Keratinocyte (primary cell): ENCODE results near the gene SPATA16. TPM values are rescaled to one million over a fixed set of nuclear protein-coding genes. Genes with fewer than 3 reads are reported as not detected.

Experiments
- DNase-seq: peaks from one replicate; pipeline ENCODE4 v3.0.0-alpha.2; 2011; ENCODE audit warnings: low read depth, missing footprints, low spot score
- FAIRE-seq: peaks from 2 replicates; lab custom pipeline; 2011; peaks lifted over from hg19 to GRCh38; lab: Jason Lieb, UNC
- H2AFZ ChIP-seq: 2 replicates; pipeline ENCODE4 v1.6.0; 2012; ENCODE audit warnings: low read length, control low read depth, inconsistent platforms; ENCODE audit not compliant: control insufficient read depth
- H3K27ac ChIP-seq: 2 replicates; pipeline ENCODE4 v1.5.1; 2011; ENCODE audit warnings: low read length; ENCODE audit not compliant: control insufficient read depth, insufficient read depth
- H3K27me3 ChIP-seq: 3 replicates; pipeline ENCODE4 v1.6.0; 2011; ENCODE audit warnings: low read length; ENCODE audit not compliant: control insufficient read depth, insufficient read depth; ENCODE audit errors: extremely low read depth
- H3K36me3 ChIP-seq, 2 experiments: 2 replicates in 1 of 2; 3 replicates in 1 of 2; pipeline ENCODE4 v1.5.1; 2011; ENCODE audit warnings: low read length in 2 of 2, mild to moderate bottlenecking in 1 of 2; ENCODE audit not compliant: control insufficient read depth in 2 of 2, insufficient read depth in 2 of 2; ENCODE audit errors: extremely low read depth in 1 of 2
- H3K4me1 ChIP-seq: 3 replicates; pipeline ENCODE4 v1.5.1; 2011; ENCODE audit warnings: low read length; ENCODE audit not compliant: control insufficient read depth, insufficient read depth; ENCODE audit errors: extremely low read depth
- H3K4me2 ChIP-seq: 3 replicates; pipeline ENCODE4 v1.6.0; 2011; ENCODE audit warnings: low read depth, low read length; ENCODE audit not compliant: control insufficient read depth, insufficient read depth; ENCODE audit errors: extremely low read depth
- H3K4me3 ChIP-seq, 3 experiments: fragments of 200-600 bp in 1 of 3; sonication (generic) in 1 of 3; 2 replicates in 2 of 3; 3 replicates in 1 of 3; pipeline ENCODE4 v1.5.1; 2011 to 2016; ENCODE audit warnings: low read length in 3 of 3, mild to moderate bottlenecking in 3 of 3, control low read depth in 2 of 3, inconsistent platforms in 1 of 3, low read depth in 1 of 3, mixed read lengths in 1 of 3, mixed run types in 1 of 3, moderate library complexity in 1 of 3; ENCODE audit not compliant: control insufficient read depth in 2 of 3, insufficient read depth in 2 of 3; ENCODE audit errors: extremely low read depth in 1 of 3
- H3K79me2 ChIP-seq: 2 replicates; pipeline ENCODE4 v1.6.0; 2012; ENCODE audit warnings: low read length; ENCODE audit not compliant: control insufficient read depth, insufficient read depth
- H3K9ac ChIP-seq: 3 replicates; pipeline ENCODE4 v1.6.0; 2011; ENCODE audit warnings: low read length; ENCODE audit not compliant: control insufficient read depth, insufficient read depth; ENCODE audit errors: extremely low read depth
- H3K9me1 ChIP-seq: 3 replicates; pipeline ENCODE4 v1.6.0; 2011; ENCODE audit warnings: low read length; ENCODE audit not compliant: control insufficient read depth, insufficient read depth; ENCODE audit errors: extremely low read depth
- H3K9me3 ChIP-seq: 2 replicates; pipeline ENCODE4 v1.5.1; 2012; ENCODE audit warnings: low read depth, low read length; ENCODE audit not compliant: control insufficient read depth
- H4K20me1 ChIP-seq: 3 replicates; pipeline ENCODE4 v1.6.0; 2011; ENCODE audit warnings: low read length; ENCODE audit not compliant: control insufficient read depth, insufficient read depth; ENCODE audit errors: extremely low read depth
- EZH2 ChIP-seq: IDR thresholded peaks from one replicate; pipeline ENCODE4 v1.6.1; 2012; ENCODE audit warnings: inconsistent platforms, mild to moderate bottlenecking, low read length, moderate library complexity
- dilution Hi-C: fragments of 300-500 bp; cut with MboI; formaldehyde crosslinking; loops from one replicate; pipeline ENCODE4 v1.7.0; 2020; ENCODE audit warnings: low sequenced_read_pairs; ENCODE audit not compliant: extremely low pct_ligation_motif_present
- polyA plus RNA-seq, 5 experiments: library from polyadenylated mRNA; depleted of rRNA in 3 of 5; stranded (reverse) in 3 of 5; stranded (forward) in 1 of 5; unstranded in 1 of 5; fragments of >200 nt; gene quantifications; 1 replicate in 1 of 5; 2 replicates in 3 of 5; 3 replicates in 1 of 5; pipeline versions ENCODE4 v1.2.1 to v1.2.3, GENCODE V29; 2011 to 2012; ENCODE audit warnings: missing spikeins in 2 of 5, low read depth in 1 of 5, low replicate concordance in 1 of 5
- TF ChIP-seq, protein P1 (sequence below), 3 experiments: IDR thresholded peaks in 1 of 3; conservative IDR thresholded peaks in 1 of 3; optimal IDR thresholded peaks in 1 of 3; 2 replicates in 2 of 3; 3 replicates in 1 of 3; pipeline versions ENCODE3 to v1.5.1; 2011; ENCODE audit warnings: low read length in 3 of 3, mild to moderate bottlenecking in 3 of 3, moderate library complexity in 2 of 3, control low read depth in 1 of 3, inconsistent platforms in 1 of 3; ENCODE audit not compliant: insufficient read depth in 2 of 3; ENCODE audit errors: extremely low read depth in 1 of 3

The SPATA16 gene
- polyA plus RNA-seq, 1 donor (not counting 4 experiments of a cell fraction or from before 2014, with no cell fraction given) = not detected

DNA sequence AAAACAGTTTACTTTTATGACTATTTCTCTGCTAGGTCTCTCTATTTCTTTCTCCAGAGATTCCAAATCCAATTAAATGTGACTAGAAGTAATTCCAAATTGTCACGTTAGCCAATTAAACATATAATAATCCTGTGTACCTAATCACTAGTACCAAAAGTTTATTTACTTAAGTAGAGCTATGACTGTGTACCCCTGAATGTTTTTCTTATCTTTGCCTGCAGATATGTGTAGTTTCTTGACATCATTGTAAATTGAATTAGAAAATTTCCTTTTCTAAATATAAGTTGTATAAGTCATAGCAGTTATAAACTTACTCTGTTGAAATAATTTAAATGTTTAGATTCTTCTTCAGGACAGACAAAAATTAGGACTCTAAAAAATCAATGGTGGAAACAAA, 163.3 kb downstream of the SPATA16 start:
- H3K79me2 ChIP-seq = no peaks in the 10 kb centered on the region
- DNase-seq = no peak
- H3K9ac ChIP-seq = no peak overlapping the region
- H3K4me1 ChIP-seq = no peaks in the 10 kb centered on the region
- no peak overlapping the region for H3K4me3 ChIP-seq
- no peaks in the 10 kb centered on the region for H4K20me1 ChIP-seq
- dilution Hi-C loops = no loop called here
- H3K36me3 ChIP-seq = no peaks in the 10 kb centered on the region
- no peak for FAIRE-seq
- no peaks in the 10 kb centered on the region for H3K27me3 ChIP-seq
- no peaks in the 10 kb centered on the region for H3K9me3 ChIP-seq
- H3K9me1 ChIP-seq = no peaks in the 10 kb centered on the region
- H2AFZ ChIP-seq = no peak overlapping the region
- no peak overlapping the region for H3K4me2 ChIP-seq
- TF ChIP-seq, protein P1, sequence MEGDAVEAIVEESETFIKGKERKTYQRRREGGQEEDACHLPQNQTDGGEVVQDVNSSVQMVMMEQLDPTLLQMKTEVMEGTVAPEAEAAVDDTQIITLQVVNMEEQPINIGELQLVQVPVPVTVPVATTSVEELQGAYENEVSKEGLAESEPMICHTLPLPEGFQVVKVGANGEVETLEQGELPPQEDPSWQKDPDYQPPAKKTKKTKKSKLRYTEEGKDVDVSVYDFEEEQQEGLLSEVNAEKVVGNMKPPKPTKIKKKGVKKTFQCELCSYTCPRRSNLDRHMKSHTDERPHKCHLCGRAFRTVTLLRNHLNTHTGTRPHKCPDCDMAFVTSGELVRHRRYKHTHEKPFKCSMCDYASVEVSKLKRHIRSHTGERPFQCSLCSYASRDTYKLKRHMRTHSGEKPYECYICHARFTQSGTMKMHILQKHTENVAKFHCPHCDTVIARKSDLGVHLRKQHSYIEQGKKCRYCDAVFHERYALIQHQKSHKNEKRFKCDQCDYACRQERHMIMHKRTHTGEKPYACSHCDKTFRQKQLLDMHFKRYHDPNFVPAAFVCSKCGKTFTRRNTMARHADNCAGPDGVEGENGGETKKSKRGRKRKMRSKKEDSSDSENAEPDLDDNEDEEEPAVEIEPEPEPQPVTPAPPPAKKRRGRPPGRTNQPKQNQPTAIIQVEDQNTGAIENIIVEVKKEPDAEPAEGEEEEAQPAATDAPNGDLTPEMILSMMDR (optimal IDR thresholded peaks at IDR 0.05 in 1 of 3, IDR thresholded peaks at IDR 0.05 in 1 of 3, conservative IDR thresholded peaks at IDR 0.05 in 1 of 3; ENCODE audit: extremely low read depth in 1 of 3, insufficient read depth in 2 of 3, low read length in 3 of 3) = no peak
- no peak for TF ChIP-seq EZH2
- no peak overlapping the region for H3K27ac ChIP-seq

DNA sequence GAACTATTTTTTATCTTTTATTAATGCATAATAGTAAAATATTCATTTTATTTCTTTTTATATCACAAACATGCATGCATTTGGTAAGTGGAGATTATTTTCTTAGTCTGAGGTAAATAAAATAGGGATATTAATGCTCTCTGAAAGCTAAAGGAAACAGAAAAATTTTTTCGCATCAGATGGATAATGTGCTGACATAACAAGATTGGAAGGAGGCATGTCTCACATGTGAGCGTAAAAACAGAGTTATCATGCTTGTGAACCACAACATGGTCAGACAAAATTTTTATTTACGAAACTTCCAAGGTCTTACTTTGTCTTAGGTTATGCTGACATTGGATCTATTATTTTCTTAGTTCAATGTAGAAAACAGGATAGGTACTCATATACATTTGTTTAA, 166.1 kb downstream of the SPATA16 start:
- Histone ChIP-seq H2AFZ (no peak overlapping the region), H4K20me1 (no peaks in the 10 kb centered on the region), H3K4me1 (no peaks in the 10 kb centered on the region), H3K9ac (no peak overlapping the region), H3K36me3 (no peaks in the 10 kb centered on the region), H3K9me3 (no peaks in the 10 kb centered on the region), H3K27ac (no peak overlapping the region), H3K27me3 (no peaks in the 10 kb centered on the region), H3K9me1 (no peaks in the 10 kb centered on the region), H3K4me3 (no peak overlapping the region), H3K79me2 (no peaks in the 10 kb centered on the region), H3K4me2 (no peak overlapping the region)
- dilution Hi-C loops = no loop called here
- no peak for FAIRE-seq
- no peak for DNase-seq
- no peak for TF ChIP-seq EZH2
- TF ChIP-seq, protein P1 (optimal IDR thresholded peaks at IDR 0.05 in 1 of 3, IDR thresholded peaks at IDR 0.05 in 1 of 3, conservative IDR thresholded peaks at IDR 0.05 in 1 of 3; ENCODE audit: extremely low read depth in 1 of 3, insufficient read depth in 2 of 3, low read length in 3 of 3) = no peak
